A549 (cell line): ENCODE measurements around the gene APBA1. TPM values are rescaled to one million over a fixed set of nuclear protein-coding genes. Genes with fewer than 3 reads are reported as not detected.

Experiments used
- ATAC-seq, 2 experiments: fragments of 200-7000 bp in 1 of 2; fragments of >200 bp in 1 of 2; cut with Nextera tagmentation in 1 of 2; cut with Tn5 transposase in 1 of 2; 3 replicates each; pipeline versions ENCODE4 v1.8.0 to v1.9.1; 2018 to 2020; ENCODE audit warnings: mild to moderate bottlenecking in 1 of 2, moderate library complexity in 1 of 2
- CTCF ChIA-PET: fragments of 300-600 bp; sonication (Branson Sonifier 250); formaldehyde crosslinking; extraction: SDS; loops from one replicate; lab custom pipeline; 2021; ENCODE audit warnings: antibody characterized with exemption, inconsistent platforms; lab: Yijun Ruan, JAX
- POLR2A ChIA-PET: fragments of 350-600 bp; formaldehyde crosslinking; extraction: SDS; loops from one replicate; lab custom pipeline; 2021; ENCODE audit warnings: antibody characterized with exemption, inconsistent platforms; lab: Yijun Ruan, JAX
- DNase-seq, 2 experiments: peaks; one replicate each; pipeline versions ENCODE4 v3.0.0 to v3.0.0-alpha.2; 2011 to 2016; ENCODE audit warnings: low read depth in 1 of 2, low spot score in 1 of 2
- FAIRE-seq: peaks from 2 replicates; lab custom pipeline; 2011; peaks lifted over from hg19 to GRCh38; lab: Jason Lieb, UNC
- H3K27ac ChIP-seq, 2 experiments: fragments of >200 bp; sonication (Bioruptor Twin); formaldehyde crosslinking; 3 replicates each; pipeline ENCODE4 v1.5.1; 2016 to 2017
- H3K4me1 ChIP-seq: fragments of >200 bp; sonication (Bioruptor Twin); formaldehyde crosslinking; 3 replicates; pipeline ENCODE4 v1.6.1; 2016
- H3K4me2 ChIP-seq: fragments of >200 bp; sonication (Bioruptor Twin); formaldehyde crosslinking; 3 replicates; pipeline ENCODE4 v1.6.1; 2016
- H3K4me3 ChIP-seq: fragments of >200 bp; sonication (Bioruptor Twin); formaldehyde crosslinking; 3 replicates; pipeline ENCODE4 v1.5.1; 2016
- H3K9me3 ChIP-seq: fragments of >200 bp; sonication (Bioruptor Twin); formaldehyde crosslinking; 3 replicates; pipeline ENCODE4 v1.6.1; 2016
- CBX2 ChIP-seq: fragments of 200-600 bp; sonication (generic); IDR thresholded peaks from 2 replicates; pipeline ENCODE4 v1.6.1; 2016; ENCODE audit warnings: low read depth, mild to moderate bottlenecking, borderline replicate concordance
- CBX8 ChIP-seq: fragments of 200-600 bp; sonication (generic); IDR thresholded peaks from 2 replicates; pipeline ENCODE4 v1.6.1; 2016
- CTCF ChIP-seq: fragments of >200 bp; sonication (Bioruptor Twin); formaldehyde crosslinking; IDR thresholded peaks from 3 replicates; pipeline ENCODE4 v1.5.1; 2016
- E2F6 ChIP-seq: IDR thresholded peaks from 2 replicates; pipeline ENCODE4 v1.6.1; 2012; ENCODE audit warnings: low read depth, borderline replicate concordance
- EP300 ChIP-seq, 2 experiments: fragments of >200 bp; sonication (Bioruptor Twin); formaldehyde crosslinking; IDR thresholded peaks; 2 replicates in 1 of 2; 3 replicates in 1 of 2; pipeline ENCODE4 v1.6.1; 2016 to 2017
- ESRRA ChIP-seq: fragments of 150-350 bp; IDR thresholded peaks from 2 replicates; pipeline ENCODE4 v1.6.1; 2014; ENCODE audit warnings: mild to moderate bottlenecking, low read length, borderline replicate concordance
- FOSB ChIP-seq: fragments of 250-450 bp; sonication (Bioruptor Pico); IDR thresholded peaks from 2 replicates; pipeline ENCODE4 v1.5.0; 2020; ENCODE audit warnings: mild to moderate bottlenecking, moderate library complexity
- HDAC2 ChIP-seq: fragments of 200-600 bp; sonication (generic); IDR thresholded peaks from 2 replicates; pipeline ENCODE4 v1.6.1; 2016
- HES2 ChIP-seq: fragments of >200 bp; sonication (Bioruptor Twin); formaldehyde crosslinking; IDR thresholded peaks from 2 replicates; pipeline ENCODE4 v1.6.1; 2016
- JUN ChIP-seq, 2 experiments: fragments of >200 bp; sonication (Bioruptor Twin); formaldehyde crosslinking; IDR thresholded peaks; 2 replicates in 1 of 2; 3 replicates in 1 of 2; pipeline ENCODE4 v1.6.1; 2016 to 2017
- KDM1A ChIP-seq: fragments of 200-600 bp; sonication (generic); IDR thresholded peaks from 2 replicates; pipeline ENCODE4 v1.6.1; 2016; ENCODE audit warnings: low read depth, mild to moderate bottlenecking
- KDM5A ChIP-seq: fragments of 200-600 bp; sonication (generic); IDR thresholded peaks from 2 replicates; pipeline ENCODE4 v1.6.1; 2016; ENCODE audit warnings: antibody characterized with exemption, mild to moderate bottlenecking
- MAX ChIP-seq: IDR thresholded peaks from 2 replicates; pipeline ENCODE4 v1.6.1; 2012
- NPAS2 ChIP-seq: fragments of 250-450 bp; sonication (Bioruptor Pico); IDR thresholded peaks from 2 replicates; pipeline ENCODE4 v1.8.0; 2022; ENCODE audit warnings: mild to moderate bottlenecking, moderate library complexity, borderline replicate concordance
- NR3C1 ChIP-seq: fragments of >200 bp; sonication (Bioruptor Twin); formaldehyde crosslinking; IDR thresholded peaks from 3 replicates; pipeline ENCODE4 v1.6.1; 2017
- POLR2AphosphoS2 ChIP-seq: conservative IDR thresholded peaks from 2 replicates; pipeline ENCODE4 v1.6.1; 2012; ENCODE audit warnings: low read length, improper control_type of control experiment, inconsistent platforms
- RAD21 ChIP-seq, 2 experiments: fragments of >200 bp in 1 of 2; sonication (Bioruptor Twin) in 1 of 2; formaldehyde crosslinking in 1 of 2; IDR thresholded peaks in 1 of 2; conservative IDR thresholded peaks in 1 of 2; 2 replicates in 1 of 2; 3 replicates in 1 of 2; pipeline ENCODE4 v1.6.1; 2012 to 2018; ENCODE audit warnings: inconsistent platforms in 1 of 2
- RARB ChIP-seq: fragments of 250-450 bp; sonication (Bioruptor Pico); IDR thresholded peaks from 2 replicates; pipeline ENCODE4 v1.8.0; 2021; ENCODE audit warnings: mild to moderate bottlenecking, moderate library complexity
- RCOR1 ChIP-seq: fragments of 150-350 bp; IDR thresholded peaks from 2 replicates; pipeline ENCODE4 v1.6.1; 2014; ENCODE audit warnings: antibody characterized with exemption, low read length, low read depth
- REST ChIP-seq: fragments of 200-600 bp; sonication (generic); IDR thresholded peaks from 2 replicates; pipeline ENCODE4 v1.6.1; 2016; ENCODE audit warnings: antibody characterized with exemption, mild to moderate bottlenecking, moderate library complexity
- RFX5 ChIP-seq: fragments of 450-650 bp; IDR thresholded peaks from 2 replicates; pipeline ENCODE4 v1.7.1; 2014; ENCODE audit warnings: antibody characterized with exemption, mild to moderate bottlenecking, moderate library complexity
- RNF2 ChIP-seq: fragments of 200-600 bp; sonication (generic); IDR thresholded peaks from 2 replicates; pipeline ENCODE4 v1.6.1; 2016; ENCODE audit warnings: low read depth, mild to moderate bottlenecking, antibody characterized with exemption, moderate library complexity, borderline replicate concordance
- SMC3 ChIP-seq: fragments of >200 bp; sonication (Bioruptor Twin); formaldehyde crosslinking; IDR thresholded peaks from 3 replicates; pipeline ENCODE4 v1.6.1; 2018; ENCODE audit warnings: inconsistent platforms
- TFCP2L1 ChIP-seq: fragments of 250-450 bp; sonication (Bioruptor Pico); IDR thresholded peaks from 2 replicates; pipeline ENCODE4 v1.5.0; 2021; ENCODE audit warnings: mild to moderate bottlenecking
- TP53 ChIP-seq: fragments of 250-450 bp; sonication (Bioruptor Pico); IDR thresholded peaks from 2 replicates; pipeline ENCODE4 v1.5.0; 2021; ENCODE audit warnings: mild to moderate bottlenecking, moderate library complexity
- ZNF302 ChIP-seq: fragments of 250-450 bp; sonication (Bioruptor Pico); IDR thresholded peaks from 2 replicates; pipeline ENCODE4 v1.9.0; 2021; ENCODE audit warnings: inconsistent platforms, mild to moderate bottlenecking, moderate library complexity
- WGBS: methylation state at CpG from one replicate; pipeline ENCODE4 v1.1.6; 2017; ENCODE audit errors: missing lambda C conversion rate; 5-methylcytosine and 5-hydroxymethylcytosine counted together
- polyA plus RNA-seq, 4 experiments: library from polyadenylated mRNA; depleted of rRNA in 3 of 4; stranded (reverse); fragments of >200 nt; fragmentation: RNase III in 1 of 4; extraction: RNeasy Plus Mini Kit Qiagen cat#74134 plus additional on column Dnase treatment in 1 of 4; gene quantifications; 2 replicates in 3 of 4; 3 replicates in 1 of 4; pipeline ENCODE4 v1.2.3, GENCODE V29; 2011 to 2017

The APBA1 gene
- polyA plus RNA-seq, 2 of the 4 experiments (the other 2 are of a cell fraction), result 0.22 to 1.6 TPM

- TF ChIP-seq RFX5, result no peak
- TF ChIP-seq ZNF302 (CRISPR knock-in tag), result no peak
- no peak for TF ChIP-seq HES2
- TF ChIP-seq, all 56 proteins: peak for 0
Measured at GRCh38 chr9:69504058-69504457, 168.1 kb downstream of the APBA1 start (continued).

- 26% methylated on average over 4 of the region's 4 CpGs for WGBS
- H3K4me3 ChIP-seq, result no peak overlapping the region
- FAIRE-seq (no peak), DNase-seq (no peak), ATAC-seq (no peak)
- H3K9me3 ChIP-seq, result no peaks in the 10 kb centered on the region
- no peaks in the 10 kb centered on the region for H3K4me1 ChIP-seq
- POLR2A ChIA-PET, result no interaction called here
- no peak overlapping the region for H3K27ac ChIP-seq
- CTCF ChIA-PET, result no interaction called here
- TF ChIP-seq RCOR1 (no peak), HES2 (no peak), ESRRA (no peak), RAD21 (conservative IDR thresholded peaks at IDR 0.05 in 1 of 2, IDR thresholded peaks at IDR 0.05 in 1 of 2) (no peak)
- H3K4me2 ChIP-seq, result no peak overlapping the region
Measured at GRCh38 chr9:69502671-69503301, 169.4 kb downstream of the APBA1 start.

GRCh38 chr9:69500896-69501295 lies 171.3 kb downstream of the APBA1 start:
- FAIRE-seq (no peak), ATAC-seq (no peak), DNase-seq (no peak)
- Histone ChIP-seq H3K4me1 (no peaks in the 10 kb centered on the region), H3K4me2 (no peak overlapping the region), H3K4me3 (no peak overlapping the region), H3K27ac (no peak overlapping the region), H3K9me3 (no peaks in the 10 kb centered on the region)
- POLR2A ChIA-PET, result no interaction called here
- CTCF ChIA-PET, result no interaction called here
- no peak for TF ChIP-seq KDM5A
- no peak for TF ChIP-seq KDM1A
- TF ChIP-seq POLR2AphosphoS2, result no peak
- TF ChIP-seq MAX, result no peak
- no peak for TF ChIP-seq CTCF
- no peak for TF ChIP-seq JUN (IDR thresholded peaks at IDR 0.05)
- TF ChIP-seq HDAC2, result no peak
- TF ChIP-seq CBX2, result no peak
- no peak for TF ChIP-seq NR3C1
- no peak for TF ChIP-seq EP300 (IDR thresholded peaks at IDR 0.05)
- 54% methylated on average over 6 of the region's 6 CpGs for WGBS

GRCh38 chr9:69499959-69500358 lies 172.2 kb downstream of the APBA1 start:
- no peaks in the 10 kb centered on the region for H3K4me1 ChIP-seq
- TF ChIP-seq RFX5 (no peak), FOSB (CRISPR knock-in tag) (no peak), TP53 (CRISPR knock-in tag) (no peak), REST (no peak), JUN (IDR thresholded peaks at IDR 0.05) (no peak), RARB (CRISPR knock-in tag) (no peak), NPAS2 (CRISPR knock-in tag) (no peak), RNF2 (no peak), TFCP2L1 (CRISPR knock-in tag) (no peak), SMC3 (no peak), E2F6 (no peak), CBX8 (no peak), KDM5A (no peak)
- ATAC-seq (no peak), DNase-seq (no peak), FAIRE-seq (no peak)
- no peak overlapping the region for H3K4me2 ChIP-seq
- no peak overlapping the region for H3K4me3 ChIP-seq
- ChIA-PET CTCF (no interaction called here), POLR2A (no interaction called here)
- WGBS, result 29% methylated on average over 4 of the region's 4 CpGs
- H3K9me3 ChIP-seq, result no peaks in the 10 kb centered on the region
- H3K27ac ChIP-seq, result no peak overlapping the region
